ENCODE results near the gene HDAC10. TPM values are rescaled to one million over a fixed set of nuclear protein-coding genes. Genes with fewer than 3 reads are reported as not detected.

HDAC10 gene
- total RNA-seq, 4 donors from 2014 or later = 41.2 to 105 (median 55.4) TPM

- 93 to 95% methylated on average over 18 to 21 of the region's 25 CpGs for WGBS, 2 donors
- Histone ChIP-seq H3K9me3 (no peaks in the 10 kb centered on the region), H3K4me3 (no peak overlapping the region), H3K36me3 (peaks cover 0 to 91% (median 12%) of the 10 kb centered on the region in 3 donors), H3K27ac (no peak overlapping the region), H3K27me3 (no peaks in the 10 kb centered on the region), H3K4me1 (no peaks in the 10 kb centered on the region)
- TF ChIP-seq EP300 (IDR thresholded peaks at IDR 0.05) (no peak), POLR2A (IDR thresholded peaks at IDR 0.05) (no peak)
- TF ChIP-seq, protein P1, sequence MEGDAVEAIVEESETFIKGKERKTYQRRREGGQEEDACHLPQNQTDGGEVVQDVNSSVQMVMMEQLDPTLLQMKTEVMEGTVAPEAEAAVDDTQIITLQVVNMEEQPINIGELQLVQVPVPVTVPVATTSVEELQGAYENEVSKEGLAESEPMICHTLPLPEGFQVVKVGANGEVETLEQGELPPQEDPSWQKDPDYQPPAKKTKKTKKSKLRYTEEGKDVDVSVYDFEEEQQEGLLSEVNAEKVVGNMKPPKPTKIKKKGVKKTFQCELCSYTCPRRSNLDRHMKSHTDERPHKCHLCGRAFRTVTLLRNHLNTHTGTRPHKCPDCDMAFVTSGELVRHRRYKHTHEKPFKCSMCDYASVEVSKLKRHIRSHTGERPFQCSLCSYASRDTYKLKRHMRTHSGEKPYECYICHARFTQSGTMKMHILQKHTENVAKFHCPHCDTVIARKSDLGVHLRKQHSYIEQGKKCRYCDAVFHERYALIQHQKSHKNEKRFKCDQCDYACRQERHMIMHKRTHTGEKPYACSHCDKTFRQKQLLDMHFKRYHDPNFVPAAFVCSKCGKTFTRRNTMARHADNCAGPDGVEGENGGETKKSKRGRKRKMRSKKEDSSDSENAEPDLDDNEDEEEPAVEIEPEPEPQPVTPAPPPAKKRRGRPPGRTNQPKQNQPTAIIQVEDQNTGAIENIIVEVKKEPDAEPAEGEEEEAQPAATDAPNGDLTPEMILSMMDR (IDR thresholded peaks at IDR 0.05) = no peak
- no peak for DNase-seq (ENCODE audit: low spot score in 2 of 2)
Observed at GRCh38 chr22:50227579-50228215, 23.4 kb downstream of the HDAC10 start.

- no peak for TF ChIP-seq EP300 (IDR thresholded peaks at IDR 0.05)
- TF ChIP-seq POLR2A (IDR thresholded peaks at IDR 0.05) = no peak
- TF ChIP-seq, protein P1 (IDR thresholded peaks at IDR 0.05) = no peak
- no peaks in the 10 kb centered on the region for H3K4me1 ChIP-seq
- no peak for DNase-seq (ENCODE audit: low spot score in 2 of 2)
- H3K4me3 ChIP-seq = no peak overlapping the region
- H3K9me3 ChIP-seq = no peaks in the 10 kb centered on the region
- no peak overlapping the region for H3K27ac ChIP-seq
- 86 to 91% methylated on average over 10 to 18 of the region's 18 CpGs for WGBS, 2 donors
- peaks cover 0 to 91% (median 21%) of the 10 kb centered on the region in 3 donors for H3K36me3 ChIP-seq
- no peaks in the 10 kb centered on the region for H3K27me3 ChIP-seq
Observed at GRCh38 chr22:50226875-50227165, 24.2 kb downstream of the HDAC10 start.

- 88 to 91% methylated on average over 26 to 27 of the region's 31 CpGs for WGBS, 2 donors
- TF ChIP-seq EP300 (IDR thresholded peaks at IDR 0.05) = no peak
- TF ChIP-seq POLR2A (IDR thresholded peaks at IDR 0.05) = no peak
- TF ChIP-seq, protein P1 (IDR thresholded peaks at IDR 0.05) = no peak
- no peak for DNase-seq (ENCODE audit: low spot score in 2 of 2)
Observed at GRCh38 chr22:50226063-50226874, 24.8 kb downstream of the HDAC10 start.

GRCh38 chr22:50225200-50225969 is 25.7 kb downstream of the HDAC10 start:
- Histone ChIP-seq H3K4me3 (no peak overlapping the region), H3K4me1 (no peaks in the 10 kb centered on the region), H3K27ac (no peak overlapping the region), H3K9me3 (no peaks in the 10 kb centered on the region), H3K27me3 (no peaks in the 10 kb centered on the region), H3K36me3 (peaks cover 0 to 97% (median 35%) of the 10 kb centered on the region in 3 donors)
- no peak for DNase-seq (ENCODE audit: low spot score in 2 of 2)
- TF ChIP-seq, protein P1 (IDR thresholded peaks at IDR 0.05) = no peak
- no peak for TF ChIP-seq EP300 (IDR thresholded peaks at IDR 0.05)
- 78 to 83% methylated on average over 19 to 20 of the region's 24 CpGs for WGBS, 2 donors

More at GRCh38 chr22:50226063-50226874, 24.8 kb downstream of the HDAC10 start:
- Histone ChIP-seq H3K27me3 (no peaks in the 10 kb centered on the region), H3K36me3 (peaks cover 0 to 91% (median 27%) of the 10 kb centered on the region in 3 donors), H3K4me3 (no peak overlapping the region), H3K9me3 (no peaks in the 10 kb centered on the region), H3K27ac (no peak overlapping the region), H3K4me1 (no peaks in the 10 kb centered on the region)

All from tibial nerve (tissue), 4 donors.